Measurements from ENCODE around the gene OLFM3.

The OLFM3 gene

DNA sequence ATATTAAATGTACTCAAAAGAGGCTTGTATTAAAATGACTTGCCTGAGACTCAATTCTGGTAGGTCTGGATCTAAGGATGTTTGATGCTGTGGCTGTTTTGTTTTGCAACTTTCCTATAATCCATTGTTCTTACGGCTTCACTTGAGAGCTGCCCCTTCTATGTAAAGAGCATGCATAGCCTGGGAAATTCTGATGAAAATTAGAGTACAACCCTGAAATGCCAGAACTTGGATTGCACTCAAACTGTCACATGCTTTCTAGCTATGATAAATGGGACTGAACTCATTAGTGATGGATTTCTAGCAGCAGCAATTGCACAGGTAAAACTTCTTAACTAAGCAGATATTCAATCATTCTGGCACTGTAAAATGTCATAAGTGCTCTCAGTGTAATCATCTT is 67.9 kb downstream of the OLFM3 start:
- Histone ChIP-seq H3K4me3 (no peak overlapping the region), H3K27me3 (ENCODE audit: low read depth) (no peaks in the 10 kb centered on the region), H3K36me3 (replicated peaks) (no peaks in the 10 kb centered on the region), H3K9me3 (no peaks in the 10 kb centered on the region), H3K4me1 (peaks cover 30% of the 10 kb centered on the region)
- DNase-seq (ENCODE audit: low spot score in 2 of 2) = no peak
- in situ Hi-C loops (cut with MboI; ENCODE audit: low sequenced_read_pairs) = no loop called here

DNA sequence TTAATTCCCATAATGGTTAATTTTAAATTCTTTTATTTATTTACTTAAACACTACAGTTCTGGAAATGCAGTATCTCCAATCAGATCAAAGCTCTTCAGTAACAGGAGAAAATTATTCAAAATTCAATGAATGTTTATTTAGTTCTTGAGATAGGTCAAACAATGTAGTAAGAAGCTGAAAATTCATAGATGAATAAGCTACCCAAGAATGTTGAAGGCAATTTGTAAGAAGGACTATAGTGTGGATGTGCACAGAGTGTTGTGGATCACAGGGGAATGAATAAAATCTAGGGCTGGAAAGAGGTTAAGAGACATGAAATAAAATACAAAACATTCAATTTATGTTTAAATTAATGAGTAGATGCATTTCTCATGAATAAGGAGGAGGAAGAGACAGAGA is 72.0 kb downstream of the OLFM3 start:
- no peaks in the 10 kb centered on the region for H3K9me3 ChIP-seq
- H3K27me3 ChIP-seq (ENCODE audit: low read depth) = no peaks in the 10 kb centered on the region
- peaks cover 11% of the 10 kb centered on the region for H3K4me1 ChIP-seq
- DNase-seq (ENCODE audit: low spot score in 2 of 2) = no peak
- no peak overlapping the region for H3K4me3 ChIP-seq
- no peaks in the 10 kb centered on the region for H3K36me3 ChIP-seq (replicated peaks)
- in situ Hi-C loops (cut with MboI; ENCODE audit: low sequenced_read_pairs) = no loop called here

DNA sequence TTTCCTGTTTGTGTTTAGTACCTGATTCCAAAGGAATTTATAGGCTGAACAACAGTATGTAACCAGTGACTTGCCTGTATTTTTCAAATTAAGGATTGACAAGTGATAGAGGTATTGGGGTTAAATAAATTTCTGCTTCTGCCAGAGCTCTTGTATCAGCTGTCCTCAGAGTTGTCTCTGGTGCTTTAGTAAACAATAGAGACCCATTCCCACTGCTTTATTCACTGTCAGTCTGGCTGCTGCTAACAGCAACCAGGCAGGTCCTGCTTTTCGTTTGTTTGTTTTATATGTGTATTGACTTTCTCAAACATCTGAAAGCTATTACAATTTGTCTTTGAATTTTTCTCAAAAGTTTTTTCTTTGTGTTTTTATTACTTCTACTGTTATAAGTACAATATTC is 76.1 kb downstream of the OLFM3 start:
- no peak overlapping the region for H3K4me3 ChIP-seq
- DNase-seq (ENCODE audit: low spot score in 2 of 2) = no peak
- H3K27me3 ChIP-seq (ENCODE audit: low read depth) = no peaks in the 10 kb centered on the region
- no peaks in the 10 kb centered on the region for H3K9me3 ChIP-seq
- no peaks in the 10 kb centered on the region for H3K36me3 ChIP-seq (replicated peaks)
- in situ Hi-C loops (cut with MboI; ENCODE audit: low sequenced_read_pairs) = no loop called here
- H3K4me1 ChIP-seq = no peaks in the 10 kb centered on the region

DNA sequence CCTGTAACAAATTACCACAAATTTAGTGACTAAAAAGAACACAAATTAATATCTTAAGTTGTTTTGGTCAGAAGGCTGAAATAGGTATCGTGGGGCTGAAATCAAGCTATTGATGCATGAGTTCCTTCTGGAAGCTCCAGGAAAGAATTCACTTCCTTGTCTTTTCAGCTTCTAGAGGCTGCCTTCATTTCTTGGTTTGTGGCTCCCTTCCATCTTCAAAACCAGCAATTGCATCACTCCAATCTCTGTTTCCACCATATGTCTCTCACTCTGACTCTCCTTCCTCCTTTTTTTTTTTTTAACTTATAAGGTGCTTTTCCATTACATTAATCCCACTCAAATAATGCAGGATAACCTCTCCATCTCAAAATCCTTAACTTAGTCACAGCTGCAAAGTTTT is 78.4 kb downstream of the OLFM3 start:
- DNase-seq (ENCODE audit: low spot score in 2 of 2) = no peak
- Histone ChIP-seq H3K36me3 (replicated peaks) (no peaks in the 10 kb centered on the region), H3K27me3 (ENCODE audit: low read depth) (no peaks in the 10 kb centered on the region), H3K9me3 (no peaks in the 10 kb centered on the region), H3K4me1 (no peaks in the 10 kb centered on the region), H3K4me3 (no peak overlapping the region)
- in situ Hi-C loops (cut with MboI; ENCODE audit: low sequenced_read_pairs) = no loop called here

GRCh38 chr1:101915597-101915996 is 81.1 kb downstream of the OLFM3 start:
- H3K4me1 ChIP-seq = peaks cover 6% of the 10 kb centered on the region; the same call in 1 of the 2 replicates

GRCh38 chr1:101914473-101915242 is 82.1 kb downstream of the OLFM3 start:
- peaks cover 8% of the 10 kb centered on the region; the same call in 1 of the 2 replicates for H3K4me1 ChIP-seq
- in situ Hi-C loops (cut with MboI; ENCODE audit: low sequenced_read_pairs) = no loop called here
- DNase-seq (ENCODE audit: low spot score in 2 of 2) = no peak
- no peaks in the 10 kb centered on the region for H3K27me3 ChIP-seq (ENCODE audit: low read depth)
- no peak overlapping the region for H3K4me3 ChIP-seq
- H3K36me3 ChIP-seq (replicated peaks) = no peaks in the 10 kb centered on the region
- H3K9me3 ChIP-seq = no peaks in the 10 kb centered on the region

More at GRCh38 chr1:101915597-101915996, 81.1 kb downstream of the OLFM3 start:
- Histone ChIP-seq H3K36me3 (replicated peaks) (no peaks in the 10 kb centered on the region), H3K4me3 (no peak overlapping the region), H3K9me3 (no peaks in the 10 kb centered on the region), H3K27me3 (ENCODE audit: low read depth) (no peaks in the 10 kb centered on the region)
- in situ Hi-C loops (cut with MboI; ENCODE audit: low sequenced_read_pairs) = no loop called here
- no peak for DNase-seq (ENCODE audit: low spot score in 2 of 2)

- H3K9me3 ChIP-seq = no peaks in the 10 kb centered on the region
- in situ Hi-C loops (cut with MboI; ENCODE audit: low sequenced_read_pairs) = no loop called here
- no peaks in the 10 kb centered on the region for H3K36me3 ChIP-seq (replicated peaks)
- no peak overlapping the region for H3K4me3 ChIP-seq
- peaks cover 19% of the 10 kb centered on the region for H3K4me1 ChIP-seq
- DNase-seq (ENCODE audit: low spot score in 2 of 2) = no peak
- no peaks in the 10 kb centered on the region for H3K27me3 ChIP-seq (ENCODE audit: low read depth)
Observed at GRCh38 chr1:101911894-101912293, 84.8 kb downstream of the OLFM3 start.

GRCh38 chr1:101908980-101909379 is 87.7 kb downstream of the OLFM3 start:
- Histone ChIP-seq H3K9me3 (no peaks in the 10 kb centered on the region), H3K4me3 (no peak overlapping the region), H3K4me1 (peaks cover 22% of the 10 kb centered on the region), H3K27me3 (ENCODE audit: low read depth) (no peaks in the 10 kb centered on the region), H3K36me3 (replicated peaks) (no peaks in the 10 kb centered on the region)
- DNase-seq (ENCODE audit: low spot score in 2 of 2) = no peak
- in situ Hi-C loops (cut with MboI; ENCODE audit: low sequenced_read_pairs) = no loop called here

- H3K4me3 ChIP-seq = no peak overlapping the region
- H3K9me3 ChIP-seq = no peaks in the 10 kb centered on the region
- H3K4me1 ChIP-seq = peaks cover 22% of the 10 kb centered on the region
- H3K27me3 ChIP-seq (ENCODE audit: low read depth) = no peaks in the 10 kb centered on the region
- peak in 1 of 2 experiments; percentile 43 for DNase-seq (ENCODE audit: low spot score in 2 of 2)
- in situ Hi-C loops (cut with MboI; ENCODE audit: low sequenced_read_pairs) = no loop called here
- no peaks in the 10 kb centered on the region for H3K36me3 ChIP-seq (replicated peaks)
Observed at GRCh38 chr1:101907264-101907663, 89.5 kb downstream of the OLFM3 start.

GRCh38 chr1:101905283-101905835 is 91.4 kb downstream of the OLFM3 start:
- DNase-seq (ENCODE audit: low spot score in 2 of 2) = no peak
- H3K4me3 ChIP-seq = no peak overlapping the region
- H3K4me1 ChIP-seq = peaks cover 13% of the 10 kb centered on the region
- no peaks in the 10 kb centered on the region for H3K36me3 ChIP-seq (replicated peaks)
- no peaks in the 10 kb centered on the region for H3K27me3 ChIP-seq (ENCODE audit: low read depth)
- in situ Hi-C loops (cut with MboI; ENCODE audit: low sequenced_read_pairs) = no loop called here
- H3K9me3 ChIP-seq = no peaks in the 10 kb centered on the region

DNA sequence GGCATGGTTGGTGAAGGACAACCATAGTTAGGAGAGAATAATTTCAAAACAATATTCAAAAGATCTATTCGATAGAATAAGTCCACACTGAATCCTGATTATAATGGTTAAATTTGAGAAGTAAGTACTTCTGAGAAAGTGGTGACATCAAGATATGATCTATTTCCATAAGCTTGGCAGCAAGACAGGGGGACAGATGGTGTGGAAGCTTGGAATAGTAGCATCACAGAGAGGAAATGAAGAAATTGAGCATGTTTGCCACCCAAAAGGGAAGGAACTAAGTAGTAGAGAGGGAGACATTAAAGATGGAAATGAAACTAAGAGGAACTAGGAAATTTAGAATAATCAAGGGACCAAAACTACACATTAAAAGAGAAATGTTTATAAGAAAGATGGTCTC is 94.5 kb downstream of the OLFM3 start:
- no peak for DNase-seq (ENCODE audit: low spot score in 2 of 2)
- H3K4me3 ChIP-seq = no peak overlapping the region
- no peaks in the 10 kb centered on the region for H3K9me3 ChIP-seq
- H3K36me3 ChIP-seq (replicated peaks) = no peaks in the 10 kb centered on the region
- no peaks in the 10 kb centered on the region for H3K27me3 ChIP-seq (ENCODE audit: low read depth)
- in situ Hi-C loops (cut with MboI; ENCODE audit: low sequenced_read_pairs) = no loop called here
- peaks cover 6% of the 10 kb centered on the region for H3K4me1 ChIP-seq

GRCh38 chr1:101898137-101898536 is 98.6 kb downstream of the OLFM3 start:
- DNase-seq (ENCODE audit: low spot score in 2 of 2) = no peak
- Histone ChIP-seq H3K4me3 (no peak overlapping the region), H3K4me1 (no peaks in the 10 kb centered on the region), H3K9me3 (no peaks in the 10 kb centered on the region), H3K36me3 (replicated peaks) (no peaks in the 10 kb centered on the region), H3K27me3 (ENCODE audit: low read depth) (no peaks in the 10 kb centered on the region)
- in situ Hi-C loops (cut with MboI; ENCODE audit: low sequenced_read_pairs) = no loop called here

- peak; percentile 54 to 77 for DNase-seq (ENCODE audit: low spot score in 2 of 2)
- Histone ChIP-seq H3K36me3 (replicated peaks) (no peaks in the 10 kb centered on the region; the same call in 1 of the 2 replicates), H3K27me3 (ENCODE audit: low read depth) (no peaks in the 10 kb centered on the region), H3K9me3 (peaks cover 2% of the 10 kb centered on the region; the same call in 1 of the 2 replicates), H3K4me1 (peaks cover 10% of the 10 kb centered on the region), H3K4me3 (no peak overlapping the region)
- in situ Hi-C loops (cut with MboI; ENCODE audit: low sequenced_read_pairs) = no loop called here
Observed at GRCh38 chr1:101884621-101885020, 112.1 kb downstream of the OLFM3 start.

DNA sequence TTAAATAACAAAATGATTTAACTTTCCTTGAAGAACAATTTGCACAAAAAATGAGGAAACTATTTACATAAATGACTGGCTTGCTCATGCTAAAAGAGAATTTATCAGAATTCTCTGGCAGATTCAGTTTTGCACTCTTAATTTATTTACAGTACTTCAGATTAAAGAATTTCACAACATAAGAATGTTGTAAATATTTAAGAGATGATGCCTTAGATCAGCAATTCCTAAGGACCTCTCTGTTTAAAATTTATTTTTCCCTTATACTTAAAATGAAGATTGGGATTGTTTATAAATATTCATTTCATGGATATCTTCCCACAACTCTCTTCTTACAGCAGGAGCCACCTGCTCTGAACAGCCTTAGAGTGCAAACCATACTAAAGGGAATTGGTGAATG is 120.8 kb downstream of the OLFM3 start:
- H3K9me3 ChIP-seq = no peaks in the 10 kb centered on the region
- no peak for DNase-seq (ENCODE audit: low spot score in 2 of 2)
- no peak overlapping the region for H3K4me3 ChIP-seq
- no peaks in the 10 kb centered on the region for H3K36me3 ChIP-seq (replicated peaks)
- in situ Hi-C loops (cut with MboI; ENCODE audit: low sequenced_read_pairs) = no loop called here
- no peaks in the 10 kb centered on the region for H3K27me3 ChIP-seq (ENCODE audit: low read depth)
- H3K4me1 ChIP-seq = no peaks in the 10 kb centered on the region

Data from HAP-1 (cell line).